HFFc6 (cell line): ENCODE results near the gene HPS1. TPM values are rescaled to one million over a fixed set of nuclear protein-coding genes. Genes with fewer than 3 reads are reported as not detected.

ENCODE experiments used
- DNase-seq: peaks from one replicate; pipeline ENCODE4 v3.0.0-alpha.2; 2018
- H3K27ac Mint-ChIP-seq: 2 replicates; pipeline ENCODE4 v1.8.0; 2020; ENCODE audit warnings: mild to moderate bottlenecking, mixed read lengths
- H3K27me3 Mint-ChIP-seq: 2 replicates; pipeline ENCODE4 v1.8.0; 2021; ENCODE audit warnings: mild to moderate bottlenecking, moderate library complexity, mixed read lengths; ENCODE audit not compliant: insufficient read depth
- H3K36me3 Mint-ChIP-seq: 2 replicates; pipeline ENCODE4 v1.8.0; 2021; ENCODE audit warnings: low read depth, mixed read lengths
- H3K4me1 Mint-ChIP-seq: 2 replicates; pipeline ENCODE4 v1.8.0; 2020; ENCODE audit warnings: low read depth, mixed read lengths
- H3K4me3 Mint-ChIP-seq: 2 replicates; pipeline ENCODE4 v1.8.0; 2020; ENCODE audit warnings: mild to moderate bottlenecking, moderate library complexity, mixed read lengths
- H3K9me3 Mint-ChIP-seq: 2 replicates; pipeline ENCODE4 v1.8.0; 2020; ENCODE audit warnings: mild to moderate bottlenecking, mixed read lengths
- total RNA-seq, 6 experiments: library from RNA; stranded (reverse); fragmentation: NEBNext Ultra II Directional; extraction: Animal tissue kit (Norgen Biotek cat#: 25700); gene quantifications; 2 replicates in 1 of 6; 3 replicates in 5 of 6; pipeline ENCODE4 v1.2.3, GENCODE V29; 2021
- TF ChIP-seq, protein P1 (sequence below): fragments of 200-600 bp; sonication (generic); IDR thresholded peaks from 2 replicates; pipeline ENCODE4 v1.5.0; 2021; ENCODE audit warnings: antibody characterized with exemption, mild to moderate bottlenecking

Gene HPS1
- total RNA-seq, 6 experiments from 2014 or later = 49.1 to 55.9 (median 52.8) TPM

- Mint-ChIP-seq H3K27ac (no peak overlapping the region), H3K9me3 (no peaks in the 10 kb centered on the region), H3K4me3 (no peak overlapping the region), H3K4me1 (peaks cover 30% of the 10 kb centered on the region), H3K36me3 (no peaks in the 10 kb centered on the region), H3K27me3 (peaks cover 2% of the 10 kb centered on the region)
- no peak for DNase-seq
- TF ChIP-seq, protein P1, sequence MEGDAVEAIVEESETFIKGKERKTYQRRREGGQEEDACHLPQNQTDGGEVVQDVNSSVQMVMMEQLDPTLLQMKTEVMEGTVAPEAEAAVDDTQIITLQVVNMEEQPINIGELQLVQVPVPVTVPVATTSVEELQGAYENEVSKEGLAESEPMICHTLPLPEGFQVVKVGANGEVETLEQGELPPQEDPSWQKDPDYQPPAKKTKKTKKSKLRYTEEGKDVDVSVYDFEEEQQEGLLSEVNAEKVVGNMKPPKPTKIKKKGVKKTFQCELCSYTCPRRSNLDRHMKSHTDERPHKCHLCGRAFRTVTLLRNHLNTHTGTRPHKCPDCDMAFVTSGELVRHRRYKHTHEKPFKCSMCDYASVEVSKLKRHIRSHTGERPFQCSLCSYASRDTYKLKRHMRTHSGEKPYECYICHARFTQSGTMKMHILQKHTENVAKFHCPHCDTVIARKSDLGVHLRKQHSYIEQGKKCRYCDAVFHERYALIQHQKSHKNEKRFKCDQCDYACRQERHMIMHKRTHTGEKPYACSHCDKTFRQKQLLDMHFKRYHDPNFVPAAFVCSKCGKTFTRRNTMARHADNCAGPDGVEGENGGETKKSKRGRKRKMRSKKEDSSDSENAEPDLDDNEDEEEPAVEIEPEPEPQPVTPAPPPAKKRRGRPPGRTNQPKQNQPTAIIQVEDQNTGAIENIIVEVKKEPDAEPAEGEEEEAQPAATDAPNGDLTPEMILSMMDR = no peak
Measured at GRCh38 chr10:98410135-98410743, 36.5 kb downstream of the HPS1 start.

- Mint-ChIP-seq H3K36me3 (0 out of 2 replicates have a peak, but pooled peaks cover under 1% of the 10 kb centered on the region), H3K27ac (no peak overlapping the region), H3K4me3 (no peak overlapping the region), H3K9me3 (no peaks in the 10 kb centered on the region), H3K27me3 (peaks cover 2% of the 10 kb centered on the region), H3K4me1 (peaks cover 30% of the 10 kb centered on the region)
- DNase-seq = no peak
- TF ChIP-seq, protein P1 = no peak
Measured at GRCh38 chr10:98408799-98409198, 37.9 kb downstream of the HPS1 start.

- H3K4me1 Mint-ChIP-seq = peaks cover 40% of the 10 kb centered on the region
- H3K4me3 Mint-ChIP-seq = no peak overlapping the region
Measured at GRCh38 chr10:98407744-98408241, 38.9 kb downstream of the HPS1 start.

GRCh38 chr10:98407017-98407743 is 39.6 kb downstream of the HPS1 start:
- peaks cover 7% of the 10 kb centered on the region for H3K36me3 Mint-ChIP-seq
- peaks cover 38% of the 10 kb centered on the region for H3K4me1 Mint-ChIP-seq
- H3K27me3 Mint-ChIP-seq = peaks cover 3% of the 10 kb centered on the region
- no peak overlapping the region for H3K27ac Mint-ChIP-seq
- TF ChIP-seq, protein P1 = no peak
- DNase-seq = no peak
- H3K4me3 Mint-ChIP-seq = no peak overlapping the region
- no peaks in the 10 kb centered on the region for H3K9me3 Mint-ChIP-seq

More at GRCh38 chr10:98407744-98408241, 38.9 kb downstream of the HPS1 start:
- no peak overlapping the region for H3K27ac Mint-ChIP-seq
- no peaks in the 10 kb centered on the region for H3K9me3 Mint-ChIP-seq
- DNase-seq = no peak
- TF ChIP-seq, protein P1 = no peak
- H3K36me3 Mint-ChIP-seq = peaks cover 7% of the 10 kb centered on the region
- H3K27me3 Mint-ChIP-seq = peaks cover 3% of the 10 kb centered on the region

- peaks cover 7% of the 10 kb centered on the region for H3K36me3 Mint-ChIP-seq
Measured at GRCh38 chr10:98405422-98405821, 41.3 kb downstream of the HPS1 start.

More at GRCh38 chr10:98405422-98405821, 41.3 kb downstream of the HPS1 start:
- TF ChIP-seq, protein P1 = no peak
- peak overlapping the region; percentile 68 for H3K27ac Mint-ChIP-seq
- H3K4me1 Mint-ChIP-seq = peaks cover 31% of the 10 kb centered on the region
- H3K4me3 Mint-ChIP-seq = no peak overlapping the region
- peaks cover 3% of the 10 kb centered on the region for H3K27me3 Mint-ChIP-seq
- DNase-seq = no peak
- H3K9me3 Mint-ChIP-seq = no peaks in the 10 kb centered on the region
